Body of pancreas (tissue), 4 donors: ENCODE data around the gene RMRP.

Source experiments
- POLR2A ChIP-seq, 3 donors: fragments of 450-650 bp; IDR thresholded peaks; one replicate each; pipeline ENCODE4 v1.6.1; 2016; ENCODE audit warnings: antibody characterized with exemption in 3 of 3, mild to moderate bottlenecking in 2 of 3
- TF ChIP-seq, protein P1 (sequence below), 7 experiments: fragments of 450-650 bp in 4 of 7; fragments of 200-600 bp in 3 of 7; sonication (generic) in 3 of 7; IDR thresholded peaks; one replicate each; pipeline ENCODE4 v1.5.1; 2016 to 2019; ENCODE audit warnings: antibody characterized with exemption in 7 of 7

DNA sequence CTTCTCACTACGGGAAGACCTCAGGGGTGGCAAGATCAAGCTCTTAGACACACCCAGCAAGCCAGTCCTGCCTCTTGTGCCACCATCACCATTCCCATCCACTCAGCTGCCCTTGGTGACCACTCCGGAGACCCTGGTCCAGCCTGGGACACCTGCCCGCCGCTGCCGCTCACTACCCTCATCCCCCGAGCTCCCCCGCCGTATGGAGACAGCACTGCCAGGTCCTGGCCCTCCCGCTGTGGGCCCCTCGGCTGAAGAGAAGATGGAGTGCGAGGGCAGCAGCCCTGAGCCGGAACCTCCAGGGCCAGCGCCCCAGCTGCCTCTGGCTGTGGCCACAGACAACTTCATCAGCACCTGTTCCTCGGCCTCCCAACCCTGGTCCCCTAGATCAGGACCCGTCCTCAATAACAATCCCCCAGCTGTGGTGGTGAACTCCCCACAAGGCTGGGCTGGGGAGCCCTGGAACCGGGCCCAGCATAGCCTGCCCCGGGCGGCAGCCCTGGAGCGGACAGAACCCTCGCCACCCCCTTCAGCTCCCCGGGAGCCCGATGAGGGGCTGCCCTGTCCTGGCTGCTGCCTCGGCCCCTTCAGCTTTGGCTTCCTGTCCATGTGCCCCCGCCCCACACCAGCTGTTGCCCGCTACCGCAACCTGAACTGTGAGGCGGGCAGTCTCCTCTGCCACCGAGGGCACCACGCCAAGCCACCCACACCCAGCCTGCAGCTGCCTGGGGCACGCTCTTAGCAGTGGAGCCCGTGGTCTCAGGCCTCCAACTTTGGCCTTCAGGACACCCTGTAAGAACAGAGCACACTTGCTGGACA is 48.6 kb downstream of the RMRP start:
- TF ChIP-seq, protein P1, sequence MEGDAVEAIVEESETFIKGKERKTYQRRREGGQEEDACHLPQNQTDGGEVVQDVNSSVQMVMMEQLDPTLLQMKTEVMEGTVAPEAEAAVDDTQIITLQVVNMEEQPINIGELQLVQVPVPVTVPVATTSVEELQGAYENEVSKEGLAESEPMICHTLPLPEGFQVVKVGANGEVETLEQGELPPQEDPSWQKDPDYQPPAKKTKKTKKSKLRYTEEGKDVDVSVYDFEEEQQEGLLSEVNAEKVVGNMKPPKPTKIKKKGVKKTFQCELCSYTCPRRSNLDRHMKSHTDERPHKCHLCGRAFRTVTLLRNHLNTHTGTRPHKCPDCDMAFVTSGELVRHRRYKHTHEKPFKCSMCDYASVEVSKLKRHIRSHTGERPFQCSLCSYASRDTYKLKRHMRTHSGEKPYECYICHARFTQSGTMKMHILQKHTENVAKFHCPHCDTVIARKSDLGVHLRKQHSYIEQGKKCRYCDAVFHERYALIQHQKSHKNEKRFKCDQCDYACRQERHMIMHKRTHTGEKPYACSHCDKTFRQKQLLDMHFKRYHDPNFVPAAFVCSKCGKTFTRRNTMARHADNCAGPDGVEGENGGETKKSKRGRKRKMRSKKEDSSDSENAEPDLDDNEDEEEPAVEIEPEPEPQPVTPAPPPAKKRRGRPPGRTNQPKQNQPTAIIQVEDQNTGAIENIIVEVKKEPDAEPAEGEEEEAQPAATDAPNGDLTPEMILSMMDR (IDR thresholded peaks at IDR 0.05), result no peak
- TF ChIP-seq POLR2A (IDR thresholded peaks at IDR 0.05), result no peak
